HUES64 (cell line): ENCODE data around the gene SLC48A1.

Experiments used
- H3K27ac ChIP-seq: 2 replicates; pipeline ENCODE4 v1.7.0; 2013; ENCODE audit warnings: low read depth, low read length, inconsistent platforms
- H3K27me3 ChIP-seq: 2 replicates; pipeline ENCODE4 v1.6.1; 2013; ENCODE audit warnings: mild to moderate bottlenecking, low read length; ENCODE audit not compliant: insufficient read depth
- H3K36me3 ChIP-seq: 2 replicates; pipeline ENCODE4 v1.6.1; 2013; ENCODE audit warnings: mild to moderate bottlenecking, low read length; ENCODE audit not compliant: insufficient read depth
- H3K4me1 ChIP-seq: 2 replicates; pipeline ENCODE4 v1.6.1; 2013; ENCODE audit warnings: mild to moderate bottlenecking, low read length, moderate library complexity; ENCODE audit not compliant: insufficient read depth
- H3K4me3 ChIP-seq: 2 replicates; pipeline ENCODE4 v1.5.1; 2013; ENCODE audit warnings: mild to moderate bottlenecking, low read length, moderate library complexity
- H3K9ac ChIP-seq: 2 replicates; pipeline ENCODE4 v1.6.1; 2013; ENCODE audit warnings: mild to moderate bottlenecking, low read depth, low read length
- H3K9me3 ChIP-seq: 2 replicates; pipeline ENCODE4 v1.6.1; 2013; ENCODE audit warnings: low read depth, low read length; ENCODE audit not compliant: insufficient read depth
- WGBS: fragments of 150-250, 120-280 bp; methylation state at CpG from one replicate; pipeline ENCODE4 v1.1.7; 2013; ENCODE audit warnings: missing lambda C conversion rate; 5-methylcytosine and 5-hydroxymethylcytosine counted together

The SLC48A1 gene

GRCh38 chr12:47752552-47752951, 20.5 kb upstream of the SLC48A1 start:
- Histone ChIP-seq H3K27ac (no peak overlapping the region), H3K4me3 (no peak overlapping the region), H3K27me3 (no peaks in the 10 kb centered on the region), H3K36me3 (no peaks in the 10 kb centered on the region), H3K9ac (no peak overlapping the region), H3K9me3 (no peaks in the 10 kb centered on the region), H3K4me1 (peaks cover 15% of the 10 kb centered on the region)
- WGBS = 93% methylated on average over 7 of the region's 7 CpGs

DNA sequence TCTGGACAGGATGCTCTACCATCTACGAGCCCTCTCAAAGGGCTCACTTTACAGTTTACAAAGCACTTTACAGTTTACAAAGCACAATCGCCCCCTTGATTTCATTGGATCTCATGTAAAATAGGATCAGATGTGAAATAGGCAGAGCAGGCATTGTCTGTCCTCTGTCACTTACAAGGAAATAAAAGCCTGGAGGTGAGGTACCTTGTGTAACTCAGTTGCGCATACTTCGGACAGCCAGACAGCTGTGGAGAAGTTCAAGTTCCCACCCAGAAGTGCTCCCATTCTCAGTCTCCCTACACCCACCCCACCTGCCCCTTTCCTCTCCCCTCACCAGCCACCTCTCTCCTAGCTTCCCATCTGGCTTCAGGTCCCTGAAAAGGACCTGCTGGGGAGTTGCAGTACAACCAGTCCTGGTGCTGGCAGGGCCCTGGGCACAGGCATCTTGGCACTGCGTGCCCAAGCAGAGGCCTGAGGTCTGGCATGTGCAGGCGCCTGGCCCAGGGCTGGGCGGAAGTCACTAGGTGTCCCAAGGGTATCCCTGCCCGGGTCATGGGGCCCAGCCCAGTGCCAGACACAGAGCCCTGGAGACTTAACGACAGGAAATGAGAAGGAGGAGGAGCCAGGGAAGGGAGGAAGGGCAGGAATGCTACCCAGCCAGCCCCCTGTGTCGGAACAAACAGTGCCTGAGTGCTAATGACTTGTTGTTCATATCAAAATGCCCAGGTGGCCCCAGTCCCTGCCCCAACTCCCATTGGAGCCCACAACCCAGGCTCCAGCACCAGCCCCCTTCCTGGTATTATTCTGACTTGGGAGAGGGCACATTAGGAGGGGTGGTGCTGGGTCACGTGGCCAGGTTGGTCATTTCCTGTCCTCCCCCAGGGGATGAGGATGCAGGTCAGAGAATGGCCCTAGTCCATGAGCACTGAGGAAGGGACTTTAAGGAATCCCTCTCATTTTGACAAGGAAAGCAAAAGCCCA, 19.7 kb upstream of the SLC48A1 start:
- H3K36me3 ChIP-seq = no peaks in the 10 kb centered on the region
- H3K27me3 ChIP-seq = no peaks in the 10 kb centered on the region
- no peak overlapping the region for H3K4me3 ChIP-seq
- 64% methylated on average over 11 of the region's 11 CpGs for WGBS
- peaks cover 23% of the 10 kb centered on the region for H3K4me1 ChIP-seq
- H3K9ac ChIP-seq = peak overlapping the region; percentile 30; the same call in 1 of the 2 replicates
- no peaks in the 10 kb centered on the region for H3K9me3 ChIP-seq
- peak overlapping the region; percentile 36 for H3K27ac ChIP-seq

DNA sequence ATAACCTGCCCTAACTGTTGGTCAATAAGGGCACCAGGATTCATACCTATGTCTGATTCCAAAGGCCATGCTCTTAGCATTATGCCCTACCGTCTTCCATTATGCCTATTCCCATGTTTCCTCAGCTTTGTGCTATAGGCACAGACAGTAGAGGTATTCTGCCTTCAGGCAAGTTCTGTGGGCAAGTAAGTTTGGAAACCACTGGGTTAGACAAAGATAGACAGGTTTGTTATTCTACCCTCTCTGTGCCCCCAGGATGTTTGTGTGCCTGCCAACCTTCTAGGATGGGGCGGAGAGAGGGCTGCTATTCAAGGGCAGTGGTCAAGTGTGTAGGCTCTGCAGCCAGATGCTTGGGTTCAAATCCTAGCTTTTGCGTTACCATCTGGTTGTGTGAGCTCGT, 18.9 kb upstream of the SLC48A1 start:
- Histone ChIP-seq H3K4me1 (peaks cover 25% of the 10 kb centered on the region), H3K9ac (no peak overlapping the region), H3K9me3 (no peaks in the 10 kb centered on the region), H3K27ac (peak overlapping the region; percentile 36), H3K36me3 (no peaks in the 10 kb centered on the region), H3K27me3 (no peaks in the 10 kb centered on the region), H3K4me3 (no peak overlapping the region)
- 88% methylated on average over 4 of the region's 4 CpGs for WGBS

- Histone ChIP-seq H3K27me3 (0 out of 2 replicates have a peak, but pooled peaks cover 3% of the 10 kb centered on the region), H3K9me3 (no peaks in the 10 kb centered on the region), H3K4me3 (no peak overlapping the region), H3K27ac (no peak overlapping the region), H3K36me3 (no peaks in the 10 kb centered on the region), H3K9ac (no peak overlapping the region), H3K4me1 (peaks cover 25% of the 10 kb centered on the region)
- WGBS = 94% methylated on average over 3 of the region's 3 CpGs
Observed at GRCh38 chr12:47754881-47755280, 18.2 kb upstream of the SLC48A1 start.

DNA sequence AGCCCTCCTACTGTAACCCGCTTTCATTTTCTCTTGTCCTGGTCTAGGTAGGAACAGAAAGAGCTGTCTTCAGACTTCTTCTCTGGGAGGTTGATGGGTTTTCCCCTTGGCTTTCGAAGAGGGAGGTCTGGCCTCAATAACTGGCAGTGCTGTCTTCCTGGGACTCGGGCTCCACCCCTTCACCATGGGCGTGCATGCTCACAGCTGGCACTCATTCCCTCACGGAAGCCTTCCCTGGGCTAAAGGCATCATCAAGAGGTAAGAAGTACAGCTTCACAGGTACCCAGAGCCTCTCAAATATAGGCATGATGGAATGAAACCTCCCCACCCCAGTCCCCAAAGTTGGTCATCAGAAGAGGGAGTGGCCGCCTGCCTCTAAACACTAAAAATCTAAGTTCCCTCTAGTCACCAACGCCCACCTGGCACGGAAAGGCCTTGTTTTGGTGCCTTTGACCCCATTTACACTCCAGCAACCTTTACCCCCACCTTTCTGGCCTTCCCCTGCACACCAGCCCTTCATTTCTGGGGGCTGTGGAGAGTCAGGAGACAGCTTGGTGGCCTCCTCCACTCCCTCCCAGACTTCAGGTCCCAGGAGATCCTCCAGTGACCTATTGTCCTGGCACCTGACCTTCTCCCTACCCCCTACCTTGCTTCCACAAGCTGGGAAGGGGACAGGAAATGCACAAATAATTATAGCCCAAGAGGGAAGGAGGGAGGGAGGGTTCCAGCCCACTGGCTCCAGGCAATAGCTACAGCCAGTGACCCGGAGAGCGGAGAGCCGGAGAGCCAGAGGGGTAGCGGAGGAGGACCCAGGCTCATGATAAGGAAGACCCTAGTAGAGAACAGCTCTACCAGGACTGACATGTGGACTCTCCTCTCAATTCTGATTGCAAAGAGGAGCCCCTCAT, 17.1 kb upstream of the SLC48A1 start:
- no peak overlapping the region for H3K27ac ChIP-seq
- 86% methylated on average over 12 of the region's 12 CpGs for WGBS
- H3K4me1 ChIP-seq = peaks cover 25% of the 10 kb centered on the region
- H3K9me3 ChIP-seq = no peaks in the 10 kb centered on the region
- H3K27me3 ChIP-seq = 0 out of 2 replicates have a peak, but pooled peaks cover 4% of the 10 kb centered on the region
- no peaks in the 10 kb centered on the region for H3K36me3 ChIP-seq
- H3K9ac ChIP-seq = no peak overlapping the region
- no peak overlapping the region for H3K4me3 ChIP-seq

- H3K27ac ChIP-seq = no peak overlapping the region
- H3K9ac ChIP-seq = no peak overlapping the region
- no peak overlapping the region for H3K4me3 ChIP-seq
- WGBS = 82% methylated on average over 7 of the region's 7 CpGs
- peaks cover 25% of the 10 kb centered on the region for H3K4me1 ChIP-seq
- H3K9me3 ChIP-seq = no peaks in the 10 kb centered on the region
- H3K36me3 ChIP-seq = no peaks in the 10 kb centered on the region
- 0 out of 2 replicates have a peak, but pooled peaks cover 4% of the 10 kb centered on the region for H3K27me3 ChIP-seq
Observed at GRCh38 chr12:47757364-47757839, 15.6 kb upstream of the SLC48A1 start.

DNA sequence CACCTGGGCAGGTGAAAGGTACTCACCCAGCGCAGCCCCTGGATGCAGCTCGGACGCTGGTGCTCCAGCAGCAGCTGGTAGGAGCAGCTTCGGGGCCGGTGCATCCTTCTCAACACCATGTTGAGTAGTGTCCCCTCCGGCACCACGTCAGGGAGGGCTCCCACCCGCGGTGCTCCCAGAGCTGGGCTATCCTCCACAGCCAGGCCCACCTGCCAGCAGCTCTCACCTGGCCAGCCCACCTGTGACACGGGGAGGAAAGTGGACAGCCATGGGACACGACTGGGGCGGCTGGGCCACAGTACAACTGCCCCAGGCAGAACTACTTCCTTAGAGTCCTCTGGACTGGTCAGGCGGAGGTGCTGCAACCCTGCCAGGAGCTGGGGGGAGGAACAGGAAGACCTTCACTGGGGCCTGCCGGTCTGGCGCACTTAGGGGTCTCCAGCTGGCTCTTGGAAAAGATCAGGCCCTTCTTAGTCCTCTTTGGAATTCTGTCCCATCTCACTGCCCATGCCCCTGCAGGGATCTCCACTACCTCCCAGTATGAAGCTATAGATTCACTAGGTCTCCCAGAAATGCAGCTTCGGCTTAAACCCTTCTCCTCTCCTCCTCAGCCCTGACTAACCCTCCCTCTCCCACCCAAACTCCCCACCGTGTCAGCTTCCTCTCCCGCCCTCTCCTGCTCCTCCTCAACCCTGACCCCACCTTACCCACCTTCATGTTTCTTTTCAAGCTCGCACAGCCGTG, 15.0 kb upstream of the SLC48A1 start:
- Histone ChIP-seq H3K4me1 (peaks cover 23% of the 10 kb centered on the region), H3K27ac (no peak overlapping the region), H3K27me3 (0 out of 2 replicates have a peak, but pooled peaks cover 4% of the 10 kb centered on the region), H3K9ac (no peak overlapping the region), H3K4me3 (peak overlapping the region; percentile 57), H3K9me3 (no peaks in the 10 kb centered on the region), H3K36me3 (no peaks in the 10 kb centered on the region)
- WGBS = 40% methylated on average over 20 of the region's 20 CpGs

- H3K27ac ChIP-seq = no peak overlapping the region
- peaks cover 18% of the 10 kb centered on the region for H3K4me1 ChIP-seq
- 5% methylated on average over 10 of the region's 10 CpGs for WGBS
- H3K27me3 ChIP-seq = 0 out of 2 replicates have a peak, but pooled peaks cover 4% of the 10 kb centered on the region
- no peaks in the 10 kb centered on the region for H3K9me3 ChIP-seq
- peak overlapping the region; percentile 57 for H3K4me3 ChIP-seq
- peak overlapping the region; percentile 29; the same call in 1 of the 2 replicates for H3K9ac ChIP-seq
- H3K36me3 ChIP-seq = no peaks in the 10 kb centered on the region
Observed at GRCh38 chr12:47758584-47758833, 14.5 kb upstream of the SLC48A1 start.

GRCh38 chr12:47758834-47759690, 14.0 kb upstream of the SLC48A1 start, which contains the start of gene RAPGEF3:
TSS of gene RAPGEF3 (minus strand) at chr12:47758880. CDS start at chr12:47758556, 324 bp downstream.
- peak within 1 kb of the TSS; percentile 57 for H3K4me3 ChIP-seq
- WGBS = 7% methylated on average over 55 of the region's 57 CpGs
- H3K9me3 ChIP-seq = no peaks in the 10 kb centered on the region
- H3K4me1 ChIP-seq = peaks cover 13% of the 10 kb centered on the region
- no peak within 1 kb of the TSS for H3K27ac ChIP-seq
- peak within 1 kb of the TSS; percentile 29; the same call in 1 of the 2 replicates for H3K9ac ChIP-seq
- no peaks in the 10 kb centered on the region for H3K36me3 ChIP-seq
- H3K27me3 ChIP-seq = 0 out of 2 replicates have a peak, but pooled peaks cover 4% of the 10 kb centered on the region
